Effector memory CD4-positive, alpha-beta T cell (primary cell): ENCODE results near the gene TMEM108.

Experiments
- DNase-seq, 3 donors: peaks; one replicate each; pipeline ENCODE4 v3.0.0-alpha.2; 2020
- H3K27ac ChIP-seq: 2 replicates; pipeline ENCODE4 v1.7.0; 2013; ENCODE audit warnings: mild to moderate bottlenecking, low read length, moderate library complexity; ENCODE audit not compliant: insufficient read depth, poor library complexity, severe bottlenecking
- H3K27me3 ChIP-seq: replicated peaks from 2 replicates; pipeline ENCODE4 v1.7.0; 2013; ENCODE audit warnings: mild to moderate bottlenecking, low read length; ENCODE audit not compliant: insufficient read depth, control insufficient read depth, poor library complexity, severe bottlenecking
- H3K36me3 ChIP-seq: 2 replicates; pipeline ENCODE4 v1.7.0; 2013; ENCODE audit warnings: mild to moderate bottlenecking, low read length, moderate library complexity; ENCODE audit not compliant: control insufficient read depth, insufficient read depth
- H3K4me1 ChIP-seq: 2 replicates; pipeline ENCODE4 v1.7.0; 2013; ENCODE audit warnings: low read length, mild to moderate bottlenecking; ENCODE audit not compliant: control insufficient read depth, insufficient read depth, poor library complexity, severe bottlenecking
- H3K4me3 ChIP-seq: 2 replicates; pipeline ENCODE4 v1.7.0; 2013; ENCODE audit warnings: low read length, low read depth, mild to moderate bottlenecking; ENCODE audit not compliant: insufficient read depth, poor library complexity, severe bottlenecking
- H3K9me3 ChIP-seq: 2 replicates; pipeline ENCODE4 v1.7.0; 2013; ENCODE audit warnings: mild to moderate bottlenecking, low read length, moderate library complexity; ENCODE audit not compliant: control insufficient read depth

TMEM108 gene

GRCh38 chr3:133426721-133427120 is 388.5 kb downstream of the TMEM108 start:
- Histone ChIP-seq H3K4me1 (no peaks in the 10 kb centered on the region), H3K9me3 (no peaks in the 10 kb centered on the region), H3K27me3 (no peaks in the 10 kb centered on the region), H3K4me3 (no peak overlapping the region), H3K36me3 (no peaks in the 10 kb centered on the region), H3K27ac (no peak overlapping the region)
- no peak for DNase-seq

DNA sequence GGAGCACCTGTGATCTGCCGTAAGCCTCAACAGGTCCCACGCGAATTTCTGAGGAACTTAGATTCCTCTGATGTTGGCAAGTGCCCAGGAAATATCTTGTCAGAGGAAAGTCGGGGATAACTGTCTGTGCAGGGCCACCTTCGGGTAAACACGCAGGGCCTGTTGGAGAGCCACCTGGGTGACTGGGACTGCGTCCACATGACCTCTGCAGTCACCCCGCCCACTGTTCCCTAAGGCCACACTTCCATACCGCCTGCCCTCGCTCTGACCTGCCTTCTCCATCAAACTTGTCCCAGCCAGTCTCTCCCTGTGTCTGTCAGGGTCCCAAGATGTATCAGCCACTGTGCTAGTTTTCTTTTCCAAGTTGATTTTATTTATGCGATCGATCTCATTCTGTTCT is 390.4 kb downstream of the TMEM108 start:
- no peaks in the 10 kb centered on the region for H3K9me3 ChIP-seq
- no peak overlapping the region for H3K4me3 ChIP-seq
- H3K36me3 ChIP-seq: no peaks in the 10 kb centered on the region
- no peaks in the 10 kb centered on the region for H3K4me1 ChIP-seq
- no peak for DNase-seq
- H3K27me3 ChIP-seq: no peaks in the 10 kb centered on the region
- no peak overlapping the region for H3K27ac ChIP-seq

- H3K4me3 ChIP-seq: no peak overlapping the region
- H3K36me3 ChIP-seq: no peaks in the 10 kb centered on the region
- H3K9me3 ChIP-seq: no peaks in the 10 kb centered on the region
- DNase-seq: no peak
- no peaks in the 10 kb centered on the region for H3K4me1 ChIP-seq
- H3K27ac ChIP-seq: no peak overlapping the region
- H3K27me3 ChIP-seq: no peaks in the 10 kb centered on the region
Observed at GRCh38 chr3:133429063-133429462, 390.9 kb downstream of the TMEM108 start.

GRCh38 chr3:133439563-133439962 is 401.4 kb downstream of the TMEM108 start:
- Histone ChIP-seq H3K4me3 (no peak overlapping the region), H3K9me3 (no peaks in the 10 kb centered on the region), H3K36me3 (no peaks in the 10 kb centered on the region), H3K27me3 (no peaks in the 10 kb centered on the region), H3K27ac (no peak overlapping the region), H3K4me1 (peaks cover 5% of the 10 kb centered on the region)
- no peak for DNase-seq

- DNase-seq: no peak
- no peaks in the 10 kb centered on the region for H3K36me3 ChIP-seq
- no peak overlapping the region for H3K27ac ChIP-seq
- no peak overlapping the region for H3K4me3 ChIP-seq
- peaks cover 5% of the 10 kb centered on the region for H3K4me1 ChIP-seq
- H3K27me3 ChIP-seq: no peaks in the 10 kb centered on the region
- H3K9me3 ChIP-seq: no peaks in the 10 kb centered on the region
Observed at GRCh38 chr3:133440652-133441051, 402.5 kb downstream of the TMEM108 start.

DNA sequence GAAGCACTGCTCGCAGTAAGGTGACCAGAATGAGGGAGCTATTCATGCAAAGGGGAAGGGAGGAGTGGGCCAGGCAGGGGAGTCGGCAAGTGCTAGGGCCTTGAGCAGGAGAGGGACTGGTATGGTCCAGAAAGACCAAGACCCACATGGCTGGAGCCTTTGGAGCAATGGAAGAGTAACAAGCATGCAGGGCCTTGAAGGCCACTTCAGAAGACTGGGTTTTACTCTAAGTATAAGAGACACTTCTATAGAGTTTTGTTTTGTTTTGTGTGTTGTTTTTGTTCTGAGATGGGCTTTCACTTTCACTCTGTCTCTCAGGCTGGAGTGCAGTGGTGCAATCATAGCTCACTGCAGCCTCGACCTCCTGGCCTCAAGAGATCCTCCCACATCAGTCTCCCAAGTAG is 403.7 kb downstream of the TMEM108 start:
- peak overlapping the region; percentile 35 for H3K4me3 ChIP-seq
- no peak for DNase-seq
- no peaks in the 10 kb centered on the region for H3K27me3 ChIP-seq
- peaks cover 5% of the 10 kb centered on the region for H3K4me1 ChIP-seq
- H3K9me3 ChIP-seq: no peaks in the 10 kb centered on the region
- H3K27ac ChIP-seq: peak overlapping the region; percentile 6
- H3K36me3 ChIP-seq: no peaks in the 10 kb centered on the region

- Histone ChIP-seq H3K4me1 (peaks cover 5% of the 10 kb centered on the region), H3K9me3 (no peaks in the 10 kb centered on the region), H3K27me3 (no peaks in the 10 kb centered on the region), H3K36me3 (no peaks in the 10 kb centered on the region), H3K27ac (no peak overlapping the region), H3K4me3 (peak overlapping the region; percentile 35)
- DNase-seq: no peak
Observed at GRCh38 chr3:133442518-133442917, 404.3 kb downstream of the TMEM108 start.

- no peak for DNase-seq
- H3K4me3 ChIP-seq: no peak overlapping the region
- no peak overlapping the region for H3K27ac ChIP-seq
- H3K27me3 ChIP-seq: no peaks in the 10 kb centered on the region
- no peaks in the 10 kb centered on the region for H3K36me3 ChIP-seq
- H3K9me3 ChIP-seq: no peaks in the 10 kb centered on the region
- H3K4me1 ChIP-seq: peaks cover 9% of the 10 kb centered on the region
Observed at GRCh38 chr3:133443649-133444422, 405.6 kb downstream of the TMEM108 start.

GRCh38 chr3:133444423-133444774 is 406.2 kb downstream of the TMEM108 start:
- Histone ChIP-seq H3K36me3 (no peaks in the 10 kb centered on the region), H3K27ac (no peak overlapping the region), H3K27me3 (no peaks in the 10 kb centered on the region), H3K9me3 (no peaks in the 10 kb centered on the region), H3K4me1 (peaks cover 11% of the 10 kb centered on the region), H3K4me3 (no peak overlapping the region)
- DNase-seq: no peak

- H3K36me3 ChIP-seq: no peaks in the 10 kb centered on the region
- H3K4me3 ChIP-seq: no peak overlapping the region
- no peaks in the 10 kb centered on the region for H3K27me3 ChIP-seq
- H3K9me3 ChIP-seq: no peaks in the 10 kb centered on the region
- H3K27ac ChIP-seq: no peak overlapping the region
- no peak for DNase-seq
- peaks cover 11% of the 10 kb centered on the region for H3K4me1 ChIP-seq
Observed at GRCh38 chr3:133445108-133445507, 406.9 kb downstream of the TMEM108 start.
